ENCODE measurements around the gene KCNJ2. TPM values are rescaled to one million over a fixed set of nuclear protein-coding genes. Genes with fewer than 3 reads are reported as not detected.

KCNJ2 gene
- total RNA-seq, 4 donors from 2014 or later: 7.3 to 18.9 (median 10.6) TPM

DNA sequence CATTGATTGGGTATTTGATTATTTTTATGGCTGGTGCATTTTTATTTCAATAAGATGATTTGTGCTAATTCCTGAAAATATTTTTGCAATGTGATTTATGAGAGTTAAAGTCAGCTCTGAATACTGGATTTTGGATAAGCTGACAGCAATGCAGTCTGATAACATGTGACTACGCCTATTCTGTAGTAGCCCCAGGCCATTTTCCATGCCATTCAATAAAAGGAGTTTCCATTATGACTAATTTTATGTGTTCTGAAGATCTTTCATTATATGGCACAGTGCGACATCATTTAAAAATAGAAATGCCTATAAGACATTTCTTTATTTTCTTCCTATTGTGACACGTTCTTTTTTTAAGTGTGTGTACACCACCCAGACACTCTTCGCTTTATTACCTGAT, 46.3 kb downstream of the KCNJ2 start:
- H3K4me1 ChIP-seq: peaks cover 0 to 3% of the 10 kb centered on the region in 2 donors
- no peak overlapping the region for H3K27ac ChIP-seq
- no peaks in the 10 kb centered on the region for H3K27me3 ChIP-seq
- no peaks in the 10 kb centered on the region for H3K36me3 ChIP-seq
- H3K4me3 ChIP-seq: no peak overlapping the region
- no peak for ATAC-seq
- in situ Hi-C loops (cut with MboI; ENCODE audit: low sequenced_read_pairs in 4 of 4): no loop called here
- TF ChIP-seq POLR2A (IDR thresholded peaks at IDR 0.05): no peak
- TF ChIP-seq, protein P1, sequence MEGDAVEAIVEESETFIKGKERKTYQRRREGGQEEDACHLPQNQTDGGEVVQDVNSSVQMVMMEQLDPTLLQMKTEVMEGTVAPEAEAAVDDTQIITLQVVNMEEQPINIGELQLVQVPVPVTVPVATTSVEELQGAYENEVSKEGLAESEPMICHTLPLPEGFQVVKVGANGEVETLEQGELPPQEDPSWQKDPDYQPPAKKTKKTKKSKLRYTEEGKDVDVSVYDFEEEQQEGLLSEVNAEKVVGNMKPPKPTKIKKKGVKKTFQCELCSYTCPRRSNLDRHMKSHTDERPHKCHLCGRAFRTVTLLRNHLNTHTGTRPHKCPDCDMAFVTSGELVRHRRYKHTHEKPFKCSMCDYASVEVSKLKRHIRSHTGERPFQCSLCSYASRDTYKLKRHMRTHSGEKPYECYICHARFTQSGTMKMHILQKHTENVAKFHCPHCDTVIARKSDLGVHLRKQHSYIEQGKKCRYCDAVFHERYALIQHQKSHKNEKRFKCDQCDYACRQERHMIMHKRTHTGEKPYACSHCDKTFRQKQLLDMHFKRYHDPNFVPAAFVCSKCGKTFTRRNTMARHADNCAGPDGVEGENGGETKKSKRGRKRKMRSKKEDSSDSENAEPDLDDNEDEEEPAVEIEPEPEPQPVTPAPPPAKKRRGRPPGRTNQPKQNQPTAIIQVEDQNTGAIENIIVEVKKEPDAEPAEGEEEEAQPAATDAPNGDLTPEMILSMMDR (IDR thresholded peaks at IDR 0.05 in 4 of 5, conservative IDR thresholded peaks at IDR 0.05 in 1 of 5): no peak
- no peaks in the 10 kb centered on the region for H3K9me3 ChIP-seq
- no peak for DNase-seq
- intact Hi-C loops (cut with DNase I; ENCODE audit: low total_unique reads): no loop called here

DNA sequence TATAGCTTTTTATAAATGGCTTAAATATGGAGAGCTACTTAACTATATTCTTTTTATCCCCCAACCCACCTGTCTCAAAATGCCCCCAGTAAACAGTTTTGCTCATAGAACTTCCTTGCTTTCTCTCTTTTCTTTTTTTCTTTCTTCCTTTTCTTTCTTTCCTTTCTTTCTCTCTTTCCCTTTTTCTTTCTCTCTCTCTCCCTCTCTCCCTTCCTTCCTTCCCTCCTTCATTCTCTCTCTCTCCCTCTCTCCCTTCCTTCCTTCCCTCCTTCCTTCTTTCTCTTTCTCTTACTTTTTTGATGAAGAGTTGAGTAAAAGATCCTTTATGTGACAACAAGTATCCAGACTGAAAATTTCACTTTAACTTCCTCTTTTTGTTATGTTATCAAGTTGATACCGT, 48.2 kb downstream of the KCNJ2 start:
- TF ChIP-seq, protein P1 (IDR thresholded peaks at IDR 0.05 in 4 of 5, conservative IDR thresholded peaks at IDR 0.05 in 1 of 5): no peak
- TF ChIP-seq POLR2A (IDR thresholded peaks at IDR 0.05): no peak
- no peak overlapping the region for H3K27ac ChIP-seq
- intact Hi-C loops (cut with DNase I; ENCODE audit: low total_unique reads): no loop called here
- H3K27me3 ChIP-seq: no peaks in the 10 kb centered on the region
- no peaks in the 10 kb centered on the region for H3K4me1 ChIP-seq
- no peaks in the 10 kb centered on the region for H3K36me3 ChIP-seq
- H3K4me3 ChIP-seq: no peak overlapping the region
- H3K9me3 ChIP-seq: no peaks in the 10 kb centered on the region
- DNase-seq: no peak
- no peak for ATAC-seq
- in situ Hi-C loops (cut with MboI; ENCODE audit: low sequenced_read_pairs in 4 of 4): no loop called here

DNA sequence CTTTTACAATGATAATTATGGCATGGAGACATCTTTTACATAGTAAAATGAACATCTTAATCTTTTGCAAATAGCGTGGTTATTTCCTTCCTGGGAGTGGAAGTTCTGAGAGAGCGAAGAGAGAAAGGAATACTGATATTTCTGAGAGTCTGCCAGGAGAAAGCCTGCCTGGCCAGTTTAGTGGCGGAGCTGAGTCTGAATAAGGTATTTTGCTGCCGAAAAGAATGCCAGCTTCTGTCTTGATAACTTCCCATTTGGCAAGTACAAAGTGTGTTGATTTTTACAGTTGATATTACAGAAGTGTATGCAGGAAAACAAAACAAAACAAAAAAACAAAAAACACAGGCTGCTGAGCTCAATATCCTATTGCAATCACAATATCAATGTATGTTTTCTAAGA, 55.9 kb downstream of the KCNJ2 start:
- no peak for TF ChIP-seq POLR2A (IDR thresholded peaks at IDR 0.05)
- intact Hi-C loops (cut with DNase I; ENCODE audit: low total_unique reads) (no loop called here), in situ Hi-C loops (cut with MboI; ENCODE audit: low sequenced_read_pairs in 4 of 4) (no loop called here)
- Histone ChIP-seq H3K4me3 (no peak overlapping the region), H3K27ac (no peak overlapping the region), H3K27me3 (no peaks in the 10 kb centered on the region), H3K36me3 (no peaks in the 10 kb centered on the region), H3K9me3 (no peaks in the 10 kb centered on the region), H3K4me1 (no peaks in the 10 kb centered on the region)
- ATAC-seq (no peak), DNase-seq (no peak)

Other genes starting within 250 kb of the KCNJ2 start
- gene KCNJ16, start 94.3 kb upstream of the KCNJ2 start, total RNA-seq: under 1 TPM in 1 of 4 donors, not detected in 3; 1.00 TPM

Measured in gastrocnemius medialis (tissue), 4 donors.